HFF-Myc (cell line): Measurements from ENCODE around the gene INS.
"Not testable (repeated sequence)": the region's sequence is repeated elsewhere in the genome, so short reads cannot be mapped to it uniquely, and the experiment has no call there.

Source experiments
- DNase-seq: peaks from one replicate; pipeline ENCODE4 v3.0.0-alpha.2; 2011; ENCODE audit warnings: low read depth; ENCODE audit errors: extremely low read depth
- H3K4me3 ChIP-seq: replicated peaks from 2 replicates; pipeline ENCODE4 v1.5.1; 2011; ENCODE audit warnings: low read depth, mild to moderate bottlenecking, control low read depth, low read length
- TF ChIP-seq, protein P1 (sequence below): IDR thresholded peaks from 2 replicates; pipeline ENCODE4 v1.5.1; 2012; ENCODE audit warnings: mild to moderate bottlenecking, low read depth, low read length, control low read depth; ENCODE audit errors: missing control alignments

INS gene

GRCh38 chr11:2179516-2179915 is 18.5 kb upstream of the INS start:
- TF ChIP-seq, protein P1, sequence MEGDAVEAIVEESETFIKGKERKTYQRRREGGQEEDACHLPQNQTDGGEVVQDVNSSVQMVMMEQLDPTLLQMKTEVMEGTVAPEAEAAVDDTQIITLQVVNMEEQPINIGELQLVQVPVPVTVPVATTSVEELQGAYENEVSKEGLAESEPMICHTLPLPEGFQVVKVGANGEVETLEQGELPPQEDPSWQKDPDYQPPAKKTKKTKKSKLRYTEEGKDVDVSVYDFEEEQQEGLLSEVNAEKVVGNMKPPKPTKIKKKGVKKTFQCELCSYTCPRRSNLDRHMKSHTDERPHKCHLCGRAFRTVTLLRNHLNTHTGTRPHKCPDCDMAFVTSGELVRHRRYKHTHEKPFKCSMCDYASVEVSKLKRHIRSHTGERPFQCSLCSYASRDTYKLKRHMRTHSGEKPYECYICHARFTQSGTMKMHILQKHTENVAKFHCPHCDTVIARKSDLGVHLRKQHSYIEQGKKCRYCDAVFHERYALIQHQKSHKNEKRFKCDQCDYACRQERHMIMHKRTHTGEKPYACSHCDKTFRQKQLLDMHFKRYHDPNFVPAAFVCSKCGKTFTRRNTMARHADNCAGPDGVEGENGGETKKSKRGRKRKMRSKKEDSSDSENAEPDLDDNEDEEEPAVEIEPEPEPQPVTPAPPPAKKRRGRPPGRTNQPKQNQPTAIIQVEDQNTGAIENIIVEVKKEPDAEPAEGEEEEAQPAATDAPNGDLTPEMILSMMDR, result no peak
- no peak for DNase-seq
- H3K4me3 ChIP-seq, result no peak overlapping the region

DNA sequence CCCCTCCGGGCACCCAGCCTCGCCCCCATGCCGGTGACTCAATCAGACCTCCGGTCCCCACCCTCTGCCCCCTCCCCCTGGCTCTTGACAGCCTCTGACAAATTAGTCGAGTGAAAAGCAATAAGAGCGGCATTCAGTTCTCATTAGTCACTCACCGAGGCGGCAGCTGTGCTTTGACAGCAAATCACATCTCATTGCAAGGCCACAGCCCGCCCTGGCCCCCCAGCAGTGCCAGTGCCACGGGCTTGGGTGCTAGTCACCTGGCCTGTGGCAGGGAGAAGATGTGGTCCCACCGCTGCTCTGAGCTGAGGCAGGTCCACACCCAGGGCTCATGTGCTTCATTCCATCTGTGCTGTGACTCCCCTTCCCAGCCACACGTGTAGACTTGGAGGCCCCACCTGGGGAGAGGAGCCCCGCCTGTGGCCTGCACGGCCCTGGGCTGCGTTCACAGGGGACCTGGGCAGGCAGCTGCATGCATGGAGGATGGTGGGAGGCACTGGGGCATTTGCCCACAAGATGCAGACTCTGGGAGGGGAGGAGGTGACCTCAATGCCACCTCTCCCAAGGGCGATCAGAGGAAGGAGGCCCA is 18.0 kb upstream of the INS start:
- no peak overlapping the region for H3K4me3 ChIP-seq
- TF ChIP-seq, protein P1, result no peak
- no peak for DNase-seq

GRCh38 chr11:2178055-2178773 is 17.2 kb upstream of the INS start:
- H3K4me3 ChIP-seq, DNase-seq: not testable (repeated sequence)

DNA sequence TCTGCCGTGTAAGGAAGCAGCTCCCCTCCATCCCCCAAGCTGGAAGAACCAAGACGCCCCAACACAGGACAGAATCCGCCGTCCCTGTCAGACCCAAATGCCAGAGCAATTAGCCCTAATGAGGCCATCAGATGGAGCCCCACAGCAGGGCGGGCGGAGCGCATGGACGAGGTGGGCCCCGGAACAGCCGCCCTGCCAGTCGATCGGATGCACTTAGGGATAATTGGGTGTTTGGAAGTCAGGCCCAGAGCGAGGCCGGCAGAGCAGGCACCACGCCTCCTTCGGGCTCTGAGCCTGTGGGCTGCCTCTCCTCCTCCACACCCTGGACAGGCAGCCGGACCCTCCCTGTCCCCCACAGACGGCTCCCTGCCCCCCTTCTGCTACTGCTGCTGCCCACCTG is 16.1 kb upstream of the INS start:
- no peak overlapping the region for H3K4me3 ChIP-seq
- no peak for DNase-seq
- TF ChIP-seq, protein P1, result no peak

GRCh38 chr11:2176389-2176900 is 15.4 kb upstream of the INS start:
- DNase-seq, result no peak
- TF ChIP-seq, protein P1, result no peak
- H3K4me3 ChIP-seq, result no peak overlapping the region

DNA sequence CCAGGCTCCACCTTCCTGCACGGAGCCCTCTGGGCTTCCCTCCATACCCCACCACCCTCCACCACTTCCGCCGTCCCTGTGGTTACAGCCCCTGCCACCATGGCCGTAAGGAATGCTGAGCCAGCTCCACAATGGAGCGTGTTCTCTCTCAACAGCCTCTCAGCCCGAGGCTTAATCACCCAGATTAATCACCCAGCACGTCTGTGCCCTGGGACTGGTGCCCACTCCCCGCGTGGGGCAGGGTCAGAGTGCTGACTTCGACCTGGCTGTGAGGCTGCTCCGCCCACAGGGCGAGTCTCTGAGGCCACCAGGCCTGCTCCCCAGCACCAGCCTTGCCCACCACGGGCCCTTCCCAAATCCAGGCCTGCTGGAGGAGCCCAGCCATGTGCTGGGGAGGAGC is 14.7 kb upstream of the INS start:
- TF ChIP-seq, protein P1, result no peak
- H3K4me3 ChIP-seq, result no peak overlapping the region
- no peak for DNase-seq

GRCh38 chr11:2174361-2174760 is 13.4 kb upstream of the INS start:
- no peak for DNase-seq
- TF ChIP-seq, protein P1, result no peak
- no peak overlapping the region for H3K4me3 ChIP-seq
